Epidermal melanocyte (primary cell): ENCODE data around the gene OR2Z1.

ENCODE experiments used
- DNase-seq: peaks from one replicate; pipeline ENCODE4 v3.0.0; 2011; ENCODE audit warnings: low spot score; ENCODE audit not compliant: insufficient read length

Gene OR2Z1, protein sequence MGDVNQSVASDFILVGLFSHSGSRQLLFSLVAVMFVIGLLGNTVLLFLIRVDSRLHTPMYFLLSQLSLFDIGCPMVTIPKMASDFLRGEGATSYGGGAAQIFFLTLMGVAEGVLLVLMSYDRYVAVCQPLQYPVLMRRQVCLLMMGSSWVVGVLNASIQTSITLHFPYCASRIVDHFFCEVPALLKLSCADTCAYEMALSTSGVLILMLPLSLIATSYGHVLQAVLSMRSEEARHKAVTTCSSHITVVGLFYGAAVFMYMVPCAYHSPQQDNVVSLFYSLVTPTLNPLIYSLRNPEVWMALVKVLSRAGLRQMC

GRCh38 chr19:8721334-8721733 lies at the start of gene OR2Z1:
TSS of gene OR2Z1 (plus strand) at chr19:8721634. CDS start at chr19:8731029, 9,395 bp downstream.
- DNase-seq = no peak

- no peak for DNase-seq
Observed at GRCh38 chr19:8673276-8673891, 48.0 kb upstream of the OR2Z1 start.

- no peak for DNase-seq
Observed at GRCh38 chr19:8675066-8675465, 46.4 kb upstream of the OR2Z1 start.

DNA sequence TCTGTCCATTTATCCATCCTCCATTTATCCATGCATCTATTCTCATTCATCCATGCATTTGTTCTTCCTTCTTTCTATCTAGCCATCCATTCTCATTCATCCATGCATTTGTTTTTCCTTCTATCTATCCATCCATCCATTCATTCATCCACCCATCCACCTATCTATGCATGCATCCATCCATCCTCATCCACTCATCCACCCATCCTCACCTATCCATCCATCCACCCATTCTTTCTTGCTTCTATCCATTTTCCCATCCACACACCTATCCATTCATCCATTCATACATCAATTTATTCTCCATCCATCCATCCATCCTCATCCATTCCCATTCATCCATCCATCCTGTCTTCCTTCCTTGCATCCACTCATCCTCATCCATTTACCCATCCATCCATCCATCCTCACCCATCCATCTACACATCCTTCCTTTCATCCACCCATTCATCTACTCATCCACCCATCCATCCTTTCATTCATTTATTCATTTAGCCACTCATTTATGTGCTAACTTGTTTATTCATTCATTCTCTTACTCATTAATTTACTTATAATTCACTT lies 43.1 kb upstream of the OR2Z1 start:
- DNase-seq = no peak

DNA sequence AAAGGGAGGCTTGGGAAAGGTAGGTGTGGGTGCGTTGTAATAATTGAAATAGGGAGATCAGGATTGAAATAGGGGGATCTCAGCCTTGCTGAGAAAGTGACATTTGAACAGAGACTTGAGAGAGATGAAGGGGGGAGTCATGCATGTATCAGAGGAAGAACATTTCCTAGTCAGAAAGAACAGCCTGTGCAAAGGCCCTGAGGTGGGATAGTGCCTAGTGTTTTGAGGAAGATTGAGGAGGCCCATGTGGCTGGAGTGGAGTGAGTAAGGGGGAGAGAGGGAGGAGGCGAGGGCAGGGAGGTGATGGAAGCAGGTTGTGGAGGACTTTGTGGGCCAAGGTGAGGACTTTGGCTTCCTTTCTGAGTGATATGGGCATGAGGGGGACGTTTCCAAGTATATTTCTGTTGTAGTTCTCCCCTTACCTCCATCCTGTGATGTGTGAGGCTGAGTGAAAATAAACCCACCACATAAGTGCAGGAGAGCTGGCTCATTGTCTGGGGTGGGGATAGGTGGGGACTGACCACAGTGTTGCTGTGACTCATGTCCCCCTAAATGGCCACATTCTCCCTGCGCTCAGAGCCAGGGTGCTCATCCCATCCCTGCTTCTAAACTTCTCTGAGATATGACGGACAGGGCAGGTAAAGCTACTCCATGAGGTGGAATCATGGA lies 40.6 kb upstream of the OR2Z1 start:
- no peak for DNase-seq

DNA sequence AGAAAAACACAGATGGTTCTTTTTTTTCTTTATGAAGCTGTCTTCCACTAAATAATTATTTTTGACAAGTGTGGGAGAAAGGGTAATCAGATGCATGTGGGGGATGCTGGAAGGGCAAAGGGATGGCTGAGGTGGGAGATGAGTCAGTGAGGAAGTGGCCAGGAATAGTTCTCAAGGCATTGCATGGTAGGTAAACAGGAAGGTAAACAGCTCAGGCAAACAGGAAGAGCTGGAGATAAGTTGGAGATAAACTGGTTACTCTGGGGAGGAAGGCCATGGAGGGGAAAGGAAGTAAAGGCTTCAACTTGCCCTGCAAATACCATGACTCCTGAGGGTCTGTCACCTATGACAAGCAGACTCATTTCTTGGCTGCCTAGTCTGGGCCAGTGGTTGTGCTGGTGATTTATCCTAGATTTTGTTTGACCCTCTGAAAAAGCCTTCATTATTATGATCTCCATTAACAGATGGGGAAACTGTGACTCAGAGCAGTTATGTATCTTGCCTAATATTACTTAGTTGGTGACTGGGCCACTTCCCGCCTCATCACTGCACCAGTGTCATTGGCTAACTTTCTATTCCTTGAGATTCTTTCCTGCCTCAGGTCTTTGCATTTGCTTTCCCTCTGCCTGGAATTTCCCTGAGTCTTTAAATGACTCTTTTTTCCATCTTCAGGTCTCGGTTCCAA lies 39.9 kb upstream of the OR2Z1 start:
- DNase-seq = no peak

GRCh38 chr19:8682472-8682871 lies 39.0 kb upstream of the OR2Z1 start:
- no peak for DNase-seq

- no peak for DNase-seq
Observed at GRCh38 chr19:8682931-8683330, 38.5 kb upstream of the OR2Z1 start.

GRCh38 chr19:8684001-8684902 lies 37.2 kb upstream of the OR2Z1 start:
- no peak for DNase-seq

DNA sequence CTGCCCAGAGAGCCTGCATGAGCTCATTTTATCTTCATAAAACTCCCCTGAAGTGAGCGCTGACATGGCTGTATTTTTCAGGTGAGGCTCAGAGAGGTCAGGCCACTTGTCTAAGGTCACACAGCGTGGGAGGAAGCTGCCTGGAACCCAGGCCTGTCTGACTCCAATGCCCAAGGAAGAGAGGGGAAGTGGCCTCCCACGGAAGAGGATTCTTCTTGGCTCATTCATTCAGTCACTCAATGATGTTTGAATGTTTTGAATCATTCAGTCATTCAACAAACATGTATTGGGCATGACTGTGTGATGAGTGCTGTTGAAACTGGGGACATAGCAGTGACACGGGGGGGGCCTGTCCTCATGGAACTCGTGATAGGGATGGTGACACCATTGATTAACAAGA lies 34.9 kb upstream of the OR2Z1 start:
- DNase-seq = no peak

DNA sequence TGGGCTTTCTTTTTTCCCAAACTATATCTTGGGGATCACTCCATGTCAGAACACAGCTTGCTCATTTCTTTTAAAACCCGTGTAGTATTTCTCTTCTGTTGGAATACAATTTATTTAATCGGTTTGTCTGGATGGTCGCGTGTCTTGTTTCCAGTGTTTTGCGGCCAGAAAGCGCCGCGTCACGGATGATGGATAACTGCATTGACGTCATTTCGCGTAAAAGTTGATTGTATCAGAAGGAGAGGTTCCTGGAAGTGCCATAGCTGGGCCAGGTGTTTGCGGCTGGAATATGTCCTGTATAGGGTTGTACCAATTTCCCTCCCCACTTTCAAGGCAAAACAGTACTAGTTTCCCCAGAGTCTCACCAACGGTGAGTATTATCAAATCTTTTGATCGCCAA lies 32.5 kb upstream of the OR2Z1 start:
- no peak for DNase-seq

DNA sequence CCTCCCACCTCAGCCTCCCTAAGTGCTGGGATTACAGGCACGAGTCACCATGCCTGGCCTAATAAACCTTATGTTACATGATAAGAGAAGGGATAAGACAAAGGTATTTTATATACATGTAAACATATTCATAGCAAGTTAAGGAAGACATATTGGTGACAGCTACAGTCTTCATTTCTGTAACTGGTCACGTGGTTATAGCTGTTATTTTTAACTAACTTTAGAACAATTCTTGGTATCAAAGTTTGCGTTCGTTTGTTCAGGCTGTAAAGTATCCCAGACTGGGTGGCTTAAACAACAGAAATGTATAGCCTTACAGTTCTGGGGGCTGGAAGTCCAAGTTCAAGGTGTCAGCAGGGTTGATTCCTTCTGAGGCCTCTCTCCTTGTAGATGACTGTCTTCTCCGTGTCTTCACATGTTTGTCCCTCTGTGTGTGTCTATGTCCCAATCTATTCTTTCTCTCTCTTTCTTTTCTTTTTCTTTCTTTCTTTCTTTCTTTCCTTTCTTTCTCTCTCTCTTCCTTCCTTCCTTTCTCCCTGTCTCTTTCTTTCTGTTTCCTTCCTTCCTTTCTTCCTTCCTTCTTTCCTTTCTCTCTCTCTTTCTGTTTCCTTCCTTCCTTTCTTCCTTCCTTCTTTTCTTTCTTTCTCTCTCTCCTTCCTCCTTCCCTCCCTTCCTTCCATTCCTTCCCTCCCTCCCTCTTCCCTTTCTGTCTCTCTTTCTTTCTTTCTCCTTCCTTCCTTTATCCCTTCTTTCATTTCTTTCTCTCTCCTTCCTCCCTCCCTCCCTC lies 30.5 kb upstream of the OR2Z1 start:
- DNase-seq = no peak

GRCh38 chr19:8695501-8695900 lies 25.9 kb upstream of the OR2Z1 start:
- no peak for DNase-seq

- DNase-seq = no peak
Observed at GRCh38 chr19:8695911-8696310, 25.5 kb upstream of the OR2Z1 start.

GRCh38 chr19:8696993-8697392 lies 24.4 kb upstream of the OR2Z1 start:
- DNase-seq = no peak

DNA sequence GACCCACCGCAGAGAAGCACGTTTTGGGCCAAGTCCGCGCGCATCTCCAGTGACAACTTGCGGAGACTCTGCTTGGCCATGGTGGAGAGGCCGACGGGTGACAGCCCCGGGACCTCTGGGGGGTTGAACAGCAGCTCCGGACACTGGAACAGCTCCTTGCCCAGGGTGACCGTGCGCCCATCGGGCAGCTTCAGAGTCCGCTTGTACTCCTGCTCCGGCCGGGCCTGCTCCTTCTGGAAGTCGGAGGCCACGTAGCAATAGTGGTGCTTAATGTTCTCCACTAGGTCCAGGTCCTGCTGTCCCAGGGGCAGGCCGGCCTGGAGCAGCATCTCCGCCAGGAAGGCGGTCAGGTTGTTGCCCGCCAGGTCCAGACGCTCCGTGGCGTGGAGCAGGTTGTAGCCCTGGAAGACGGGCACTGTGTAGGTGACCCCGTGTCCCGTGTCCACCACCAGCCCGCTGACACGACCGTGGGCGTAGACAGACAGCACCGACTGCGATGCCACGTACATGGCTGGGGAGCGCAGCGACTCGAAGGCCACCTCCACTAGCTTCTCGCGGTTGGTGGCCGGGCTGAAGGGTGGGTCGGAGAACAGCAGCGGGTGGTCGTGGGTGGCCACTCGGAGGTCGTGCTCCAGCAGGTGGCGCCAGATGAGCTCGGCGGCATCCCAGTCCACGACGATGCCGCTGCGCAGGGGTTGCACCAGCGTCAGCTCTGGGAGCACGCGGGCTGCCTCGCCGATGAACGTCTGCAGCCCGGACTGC lies 23.6 kb upstream of the OR2Z1 start:
- no peak for DNase-seq

DNA sequence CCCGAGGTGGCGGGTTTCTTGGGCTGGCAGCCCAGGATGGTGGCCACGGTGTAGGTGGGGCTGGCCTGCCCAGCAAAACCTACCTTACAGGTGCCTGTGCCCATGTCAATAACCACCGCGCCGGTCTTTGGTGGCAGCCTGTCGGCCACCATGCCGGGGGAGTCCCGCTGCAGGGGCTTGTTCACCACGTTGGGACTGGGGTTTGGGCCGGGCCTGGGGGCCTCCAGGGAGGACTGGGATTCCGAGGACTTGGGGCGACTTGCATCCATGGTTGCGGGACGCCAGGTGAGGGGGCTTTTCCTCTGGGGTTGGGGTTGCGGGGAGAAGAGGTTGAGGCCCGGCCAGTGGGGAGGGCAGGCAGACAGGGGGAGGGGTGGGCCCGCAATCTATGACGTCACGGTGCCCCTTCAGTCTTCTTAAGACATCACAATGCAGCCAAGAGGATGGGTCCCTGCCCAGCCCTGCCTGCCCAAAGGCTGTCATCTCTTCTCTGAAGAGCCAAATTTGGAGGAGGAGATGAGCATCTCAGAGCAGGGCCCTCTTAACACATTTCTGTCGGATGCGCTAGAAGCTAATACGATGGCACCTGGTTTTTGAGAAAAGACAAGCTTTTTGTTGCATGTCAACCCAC lies 22.9 kb upstream of the OR2Z1 start, which contains the start of gene ACTL9:
Gene ACTL9 (minus strand): TSS at position 363 of the 631 bp plus-strand sequence. CDS start 94 bp downstream, at position 269.
- DNase-seq = no peak

DNA sequence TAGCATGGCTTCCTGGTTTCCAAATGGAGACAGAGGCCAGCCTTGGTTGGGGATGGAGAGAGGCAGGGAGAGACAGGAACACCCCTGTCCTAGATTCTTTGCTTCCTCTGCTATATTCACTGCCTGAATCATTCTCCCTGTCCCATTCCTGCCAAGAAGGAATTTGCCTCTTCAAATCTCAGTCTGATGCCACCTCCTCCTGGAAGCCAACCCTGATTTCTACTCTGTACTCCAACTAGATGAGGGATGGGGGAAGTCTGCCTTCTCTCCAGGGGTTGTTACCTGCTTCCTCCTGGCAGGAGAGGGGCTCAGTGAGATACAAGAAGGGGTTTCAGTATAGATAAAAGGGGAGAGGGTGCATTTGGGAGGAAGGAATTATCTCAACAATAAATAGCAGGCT lies 21.5 kb upstream of the OR2Z1 start:
- no peak for DNase-seq

- no peak for DNase-seq
Observed at GRCh38 chr19:8700956-8701355, 20.5 kb upstream of the OR2Z1 start.
